Mammary epithelial cell (primary cell): ENCODE measurements around the gene PIGR.

ENCODE experiments used
- CTCF ChIP-seq, 2 donors: IDR thresholded peaks in 1 of 2; conservative IDR thresholded peaks in 1 of 2; 2 replicates each; pipeline ENCODE4 v1.5.1; 2011 to 2012; ENCODE audit warnings: inconsistent platforms in 2 of 2, low read length in 2 of 2, mild to moderate bottlenecking in 2 of 2, control low read depth in 1 of 2, low read depth in 1 of 2; ENCODE audit not compliant: insufficient read depth in 1 of 2; ENCODE audit errors: extremely low read depth in 1 of 2
- EZH2 ChIP-seq: IDR thresholded peaks from 2 replicates; pipeline ENCODE4 v1.6.1; 2012; ENCODE audit warnings: low read length, inconsistent platforms, borderline replicate concordance

- TF ChIP-seq CTCF (conservative IDR thresholded peaks at IDR 0.05 in 1 of 2, IDR thresholded peaks at IDR 0.05 in 1 of 2; ENCODE audit: extremely low read depth in 1 of 2, insufficient read depth in 1 of 2, low read depth in 1 of 2, low read length in 2 of 2) (no peak), EZH2 (no peak)
These were observed 49.1 kb downstream of the PIGR start, which contains the start of gene IL24 for GRCh38 chr1:206897175-206897574.
